ENCODE measurements around the gene NXPE2. TPM values are rescaled to one million over a fixed set of nuclear protein-coding genes. Genes with fewer than 3 reads are reported as not detected.

Gene NXPE2
- total and polyA plus RNA-seq, 7 donors, result 0.36 to 6.2 (median 1.6) TPM; not detected in 1

GRCh38 chr11:114664641-114665040 lies 13.7 kb upstream of the NXPE2 start:
- Histone ChIP-seq H3K4me1 (no peaks in the 10 kb centered on the region), H3K4me3 (no peak overlapping the region), H3K36me3 (no peaks in the 10 kb centered on the region), H3K27me3 (no peaks in the 10 kb centered on the region), H3K27ac (no peak overlapping the region), H3K9me3 (no peaks in the 10 kb centered on the region)
- no peak for TF ChIP-seq POLR2AphosphoS5 (IDR thresholded peaks at IDR 0.05)
- TF ChIP-seq EP300 (IDR thresholded peaks at IDR 0.05), result no peak
- TF ChIP-seq, protein P1, sequence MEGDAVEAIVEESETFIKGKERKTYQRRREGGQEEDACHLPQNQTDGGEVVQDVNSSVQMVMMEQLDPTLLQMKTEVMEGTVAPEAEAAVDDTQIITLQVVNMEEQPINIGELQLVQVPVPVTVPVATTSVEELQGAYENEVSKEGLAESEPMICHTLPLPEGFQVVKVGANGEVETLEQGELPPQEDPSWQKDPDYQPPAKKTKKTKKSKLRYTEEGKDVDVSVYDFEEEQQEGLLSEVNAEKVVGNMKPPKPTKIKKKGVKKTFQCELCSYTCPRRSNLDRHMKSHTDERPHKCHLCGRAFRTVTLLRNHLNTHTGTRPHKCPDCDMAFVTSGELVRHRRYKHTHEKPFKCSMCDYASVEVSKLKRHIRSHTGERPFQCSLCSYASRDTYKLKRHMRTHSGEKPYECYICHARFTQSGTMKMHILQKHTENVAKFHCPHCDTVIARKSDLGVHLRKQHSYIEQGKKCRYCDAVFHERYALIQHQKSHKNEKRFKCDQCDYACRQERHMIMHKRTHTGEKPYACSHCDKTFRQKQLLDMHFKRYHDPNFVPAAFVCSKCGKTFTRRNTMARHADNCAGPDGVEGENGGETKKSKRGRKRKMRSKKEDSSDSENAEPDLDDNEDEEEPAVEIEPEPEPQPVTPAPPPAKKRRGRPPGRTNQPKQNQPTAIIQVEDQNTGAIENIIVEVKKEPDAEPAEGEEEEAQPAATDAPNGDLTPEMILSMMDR (IDR thresholded peaks at IDR 0.05), result no peak
- no peak for TF ChIP-seq POLR2A (IDR thresholded peaks at IDR 0.05)
- intact Hi-C loops (cut with DNase I), result no loop called here
- 25 to 58% methylated on average over 2 of the region's 2 CpGs for WGBS, 2 donors
- no peak for DNase-seq

GRCh38 chr11:114666760-114667159 lies 11.6 kb upstream of the NXPE2 start:
- 12 to 58% methylated on average over 2 of the region's 2 CpGs for WGBS, 2 donors
- TF ChIP-seq EP300 (IDR thresholded peaks at IDR 0.05) (no peak), POLR2AphosphoS5 (IDR thresholded peaks at IDR 0.05) (no peak), POLR2A (IDR thresholded peaks at IDR 0.05) (no peak)
- TF ChIP-seq, protein P1 (IDR thresholded peaks at IDR 0.05), result no peak
- DNase-seq, result no peak
- intact Hi-C loops (cut with DNase I), result no loop called here
- no peaks in the 10 kb centered on the region for H3K36me3 ChIP-seq
- no peak overlapping the region for H3K27ac ChIP-seq
- no peaks in the 10 kb centered on the region for H3K27me3 ChIP-seq
- no peaks in the 10 kb centered on the region for H3K4me1 ChIP-seq
- no peak overlapping the region for H3K4me3 ChIP-seq
- peaks cover 0 to 4% (median 0%) of the 10 kb centered on the region in 4 donors for H3K9me3 ChIP-seq

DNA sequence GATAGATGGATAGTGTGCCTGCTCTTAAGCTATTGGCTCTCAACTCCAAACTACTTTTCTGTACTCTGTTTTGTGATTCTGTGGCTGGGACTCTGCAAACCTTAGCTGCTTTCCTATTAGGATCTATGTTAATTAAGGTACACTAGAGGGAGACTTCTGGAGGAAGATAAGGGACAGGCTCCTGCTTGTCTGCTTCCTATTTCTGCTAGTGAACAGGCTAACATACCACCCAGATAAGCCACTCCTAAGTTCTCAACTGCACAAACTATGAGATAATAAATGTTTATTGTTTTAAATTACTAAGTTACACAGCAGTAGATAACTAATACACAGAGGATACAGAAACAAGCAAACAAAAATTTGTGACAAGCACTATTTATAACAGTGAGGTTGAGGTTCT lies 10.2 kb upstream of the NXPE2 start:
- Histone ChIP-seq H3K4me3 (no peak overlapping the region), H3K9me3 (peaks cover 0 to 4% (median 0%) of the 10 kb centered on the region in 4 donors), H3K4me1 (no peaks in the 10 kb centered on the region), H3K36me3 (no peaks in the 10 kb centered on the region), H3K27ac (no peak overlapping the region), H3K27me3 (no peaks in the 10 kb centered on the region)
- TF ChIP-seq POLR2A (IDR thresholded peaks at IDR 0.05) (no peak), POLR2AphosphoS5 (IDR thresholded peaks at IDR 0.05) (no peak), EP300 (IDR thresholded peaks at IDR 0.05) (no peak)
- TF ChIP-seq, protein P1 (IDR thresholded peaks at IDR 0.05), result no peak
- DNase-seq, result no peak
- intact Hi-C loops (cut with DNase I), result no loop called here

DNA sequence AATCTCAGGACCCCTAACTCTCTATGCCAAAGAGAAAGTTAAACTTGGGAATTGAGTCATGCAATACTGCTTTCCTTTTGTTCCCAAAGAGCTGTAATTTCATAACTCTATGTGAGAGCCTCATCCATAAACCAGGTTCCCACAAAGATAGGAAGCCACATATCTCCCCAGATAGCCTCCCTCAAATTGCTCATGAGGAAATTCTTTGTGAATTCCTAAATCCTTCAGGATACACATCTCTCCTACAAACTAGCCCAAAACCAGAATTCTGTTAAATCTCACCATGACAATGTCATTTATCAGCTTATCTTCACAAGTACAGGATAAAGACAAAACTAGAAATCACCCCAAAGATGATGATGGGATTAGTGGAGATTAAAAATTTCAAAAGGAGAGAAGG lies 4.7 kb upstream of the NXPE2 start:
- H3K27ac ChIP-seq, result no peak overlapping the region
- H3K36me3 ChIP-seq, result no peaks in the 10 kb centered on the region
- intact Hi-C loops (cut with DNase I), result no loop called here
- H3K9me3 ChIP-seq, result peaks cover 0 to 4% (median 0%) of the 10 kb centered on the region in 4 donors
- H3K27me3 ChIP-seq, result no peaks in the 10 kb centered on the region
- H3K4me1 ChIP-seq, result peaks cover 0 to 17% (median 5%) of the 10 kb centered on the region in 4 donors
- no peak overlapping the region for H3K4me3 ChIP-seq
- TF ChIP-seq, protein P1 (IDR thresholded peaks at IDR 0.05), result no peak
- no peak for TF ChIP-seq POLR2A (IDR thresholded peaks at IDR 0.05)
- TF ChIP-seq EP300 (IDR thresholded peaks at IDR 0.05), result no peak
- no peak for TF ChIP-seq POLR2AphosphoS5 (IDR thresholded peaks at IDR 0.05)
- DNase-seq, result no peak

DNA sequence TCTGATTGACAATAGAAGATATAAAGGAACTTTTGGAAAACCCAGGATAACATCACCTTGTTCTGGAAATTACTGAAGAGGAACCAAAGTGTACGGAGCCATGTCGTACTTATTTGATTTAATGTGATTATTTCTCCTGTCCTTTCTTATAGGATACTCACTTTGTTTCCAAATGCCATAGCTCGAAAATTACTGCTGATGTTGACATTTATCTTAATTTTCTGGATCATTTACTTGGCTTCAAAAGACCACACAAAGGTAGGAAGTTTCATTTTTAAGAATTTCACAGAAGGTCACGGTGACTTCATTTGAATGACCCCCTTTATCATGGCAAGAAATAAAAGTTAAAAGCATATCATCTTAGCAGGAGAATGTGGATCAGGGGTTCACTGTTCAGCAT lies 1.2 kb downstream of the NXPE2 start:
- Histone ChIP-seq H3K27ac (peak overlapping the region in 2 of 4 donors; percentile 55 to 61), H3K4me3 (no peak overlapping the region), H3K4me1 (peaks cover 0 to 28% (median 8%) of the 10 kb centered on the region in 4 donors), H3K27me3 (no peaks in the 10 kb centered on the region), H3K36me3 (no peaks in the 10 kb centered on the region), H3K9me3 (no peaks in the 10 kb centered on the region)
- TF ChIP-seq POLR2AphosphoS5 (IDR thresholded peaks at IDR 0.05), result no peak
- TF ChIP-seq, protein P1 (IDR thresholded peaks at IDR 0.05), result no peak
- no peak for TF ChIP-seq POLR2A (IDR thresholded peaks at IDR 0.05)
- TF ChIP-seq EP300 (IDR thresholded peaks at IDR 0.05), result no peak
- no peak for DNase-seq
- intact Hi-C loops (cut with DNase I), result no loop called here
- WGBS, 2 donors, result 38 to 79% methylated on average over 4 of the region's 4 CpGs
